ENCODE results near the gene PAPPA. TPM values are rescaled to one million over a fixed set of nuclear protein-coding genes. Genes with fewer than 3 reads are reported as not detected.

The PAPPA gene
- polyA plus RNA-seq, 1 of the 3 experiments (the other 2 are of a cell fraction) = 44.5 TPM

DNA sequence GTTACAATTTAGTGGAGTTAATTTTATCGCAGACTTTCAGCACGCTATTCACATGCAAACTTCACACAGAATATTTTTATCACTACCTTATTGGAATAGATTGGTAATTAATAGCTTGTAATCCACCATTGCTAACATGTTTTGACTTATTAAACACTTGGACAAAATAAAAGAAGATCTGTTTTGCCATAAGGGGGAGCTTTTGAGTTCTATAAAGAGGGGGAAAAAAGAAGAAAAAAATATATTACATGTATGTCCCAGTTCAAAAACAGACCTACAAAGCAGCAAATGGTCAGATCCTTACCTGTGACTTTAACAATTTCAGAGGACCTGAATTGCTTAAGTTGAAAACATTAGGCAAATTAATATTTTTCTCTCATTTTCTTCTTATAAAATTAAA lies 1.2 kb upstream of the PAPPA start (continued):
- TF ChIP-seq SIN3A (IDR thresholded peaks at IDR 0.05; ENCODE audit: borderline replicate concordance, low read depth, low read length) (no peak), FOXM1 (IDR thresholded peaks at IDR 0.05; ENCODE audit: low read depth) (no peak), RAD21 (IDR thresholded peaks at IDR 0.05; ENCODE audit: low read length) (peak; percentile 58), POLR2AphosphoS5 (IDR thresholded peaks at IDR 0.05; ENCODE audit: low read depth, low read length) (no peak)

DNA sequence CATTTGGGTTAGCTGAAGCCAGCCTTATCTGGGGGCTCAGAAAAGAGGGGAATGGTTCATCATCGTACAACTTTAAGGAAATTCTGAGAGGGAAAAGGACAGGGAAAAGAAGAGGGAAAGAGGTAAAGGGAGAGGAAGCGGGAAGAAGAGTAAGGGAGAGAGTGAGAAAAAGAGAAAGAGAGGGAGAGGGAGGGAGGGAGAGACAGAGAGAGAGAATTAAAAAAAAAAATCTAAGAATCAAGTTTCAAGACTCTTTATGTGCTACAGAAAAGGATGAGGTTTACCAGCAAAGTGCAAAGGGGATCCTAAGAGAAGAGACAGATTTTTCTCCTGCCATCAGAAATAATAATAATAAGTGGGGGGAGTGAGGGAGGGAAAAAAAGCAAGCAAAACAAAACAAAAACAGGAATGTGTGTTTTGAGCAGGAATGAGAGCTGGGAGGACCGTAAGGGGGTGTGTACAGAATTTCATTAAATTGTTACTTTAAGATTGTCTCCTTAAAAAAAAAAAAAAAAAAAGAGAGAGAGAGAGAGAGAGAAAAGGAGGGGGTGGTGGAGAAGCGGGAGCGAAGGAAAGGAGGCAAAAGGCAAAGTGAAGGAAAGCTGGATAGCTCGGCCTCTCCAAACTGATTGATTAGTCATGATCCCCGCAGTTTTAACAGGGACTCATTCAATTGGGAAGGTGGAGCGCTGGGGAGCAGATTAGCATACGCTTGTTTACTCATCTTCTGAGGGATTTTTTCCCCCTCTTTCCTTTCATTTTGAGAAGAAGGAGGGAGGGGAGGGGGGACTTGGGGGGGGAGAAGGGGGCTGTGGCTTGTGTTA lies 438 bp upstream of the PAPPA start:
- ChIA-PET CTCF (interaction anchor here (0.6 to 4.1 kb wide), 28 partner anchors 12 to 566 kb away, joined by 3 to 51 read pairs (median 3); no protein-coding TSS in a partner anchor), POLR2A (interaction anchor here (0.6 kb wide), 1 partner anchor 417 kb away, joined by 3 read pairs; no protein-coding TSS in a partner anchor)
- WGBS (ENCODE audit: low lambda C conversion rate) = 24% methylated on average over 9 of the region's 9 CpGs

More for the DNA sequence above, 438 bp upstream of the PAPPA start:
- peaks cover 19 to 36% of the 10 kb centered on the region in 2 experiments for H3K4me1 ChIP-seq (ENCODE audit: control insufficient read depth in 1 of 2, insufficient read depth in 2 of 2, low read depth in 1 of 2, low read length in 1 of 2)
- no peaks in the 10 kb centered on the region for H3K9me3 ChIP-seq
- H3K27ac ChIP-seq (ENCODE audit: low read depth in 2 of 2, low read length in 1 of 2) = peak overlapping the region; percentile 82 to 99; a peak in 3 of 4 replicates
- no peaks in the 10 kb centered on the region for H4K20me1 ChIP-seq (ENCODE audit: insufficient read depth)
- no peak overlapping the region for H2AFZ ChIP-seq (ENCODE audit: low read depth)
- H3K79me2 ChIP-seq (ENCODE audit: insufficient read depth) = peaks cover 42% of the 10 kb centered on the region
- TF ChIP-seq NFIC (IDR thresholded peaks at IDR 0.05; ENCODE audit: borderline replicate concordance) (no peak; the same call in 1 of the 2 replicates), RAD21 (IDR thresholded peaks at IDR 0.05; ENCODE audit: low read length) (no peak), TEAD4 (IDR thresholded peaks at IDR 0.05; ENCODE audit: borderline replicate concordance, insufficient read depth) (no peak), RXRA (IDR thresholded peaks at IDR 0.05; ENCODE audit: borderline replicate concordance, low read depth) (no peak), RFX5 (IDR thresholded peaks at IDR 0.05; ENCODE audit: low read length) (no peak), RCOR1 (IDR thresholded peaks at IDR 0.05; ENCODE audit: low read length) (no peak), GATA2 (CRISPR knock-in tag; IDR thresholded peaks at IDR 0.05) (no peak), EP300 (IDR thresholded peaks at IDR 0.05; ENCODE audit: borderline replicate concordance in 1 of 2, low read depth in 1 of 2, low read length in 1 of 2) (0 out of 4 replicates have a peak, but pooled peaks of 1 of the 2 experiments have one; percentile 10), MXI1 (IDR thresholded peaks at IDR 0.05; ENCODE audit: low read depth, low read length) (no peak), TAF1 (IDR thresholded peaks at IDR 0.05; ENCODE audit: borderline replicate concordance, low read depth, low read length) (0 out of 2 replicates have a peak, but pooled peaks have one; percentile 23), SIN3A (IDR thresholded peaks at IDR 0.05; ENCODE audit: borderline replicate concordance, low read depth, low read length) (0 out of 2 replicates have a peak, but pooled peaks have one; percentile 11), FOSL2 (IDR thresholded peaks at IDR 0.05; ENCODE audit: borderline replicate concordance, low read depth) (no peak)
- TF ChIP-seq, protein P1, sequence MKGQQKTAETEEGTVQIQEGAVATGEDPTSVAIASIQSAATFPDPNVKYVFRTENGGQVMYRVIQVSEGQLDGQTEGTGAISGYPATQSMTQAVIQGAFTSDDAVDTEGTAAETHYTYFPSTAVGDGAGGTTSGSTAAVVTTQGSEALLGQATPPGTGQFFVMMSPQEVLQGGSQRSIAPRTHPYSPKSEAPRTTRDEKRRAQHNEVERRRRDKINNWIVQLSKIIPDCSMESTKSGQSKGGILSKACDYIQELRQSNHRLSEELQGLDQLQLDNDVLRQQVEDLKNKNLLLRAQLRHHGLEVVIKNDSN (IDR thresholded peaks at IDR 0.05; ENCODE audit: borderline replicate concordance, low read depth) = no peak
- TF ChIP-seq, protein P2, sequence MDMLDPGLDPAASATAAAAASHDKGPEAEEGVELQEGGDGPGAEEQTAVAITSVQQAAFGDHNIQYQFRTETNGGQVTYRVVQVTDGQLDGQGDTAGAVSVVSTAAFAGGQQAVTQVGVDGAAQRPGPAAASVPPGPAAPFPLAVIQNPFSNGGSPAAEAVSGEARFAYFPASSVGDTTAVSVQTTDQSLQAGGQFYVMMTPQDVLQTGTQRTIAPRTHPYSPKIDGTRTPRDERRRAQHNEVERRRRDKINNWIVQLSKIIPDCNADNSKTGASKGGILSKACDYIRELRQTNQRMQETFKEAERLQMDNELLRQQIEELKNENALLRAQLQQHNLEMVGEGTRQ (IDR thresholded peaks at IDR 0.05; ENCODE audit: borderline replicate concordance, low read depth, low read length) = no peak
- TF ChIP-seq, protein P3, sequence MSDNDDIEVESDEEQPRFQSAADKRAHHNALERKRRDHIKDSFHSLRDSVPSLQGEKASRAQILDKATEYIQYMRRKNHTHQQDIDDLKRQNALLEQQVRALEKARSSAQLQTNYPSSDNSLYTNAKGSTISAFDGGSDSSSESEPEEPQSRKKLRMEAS (IDR thresholded peaks at IDR 0.05; ENCODE audit: low read depth) = 0 out of 2 replicates have a peak, but pooled peaks have one; percentile 5
- TF ChIP-seq, protein P4, sequence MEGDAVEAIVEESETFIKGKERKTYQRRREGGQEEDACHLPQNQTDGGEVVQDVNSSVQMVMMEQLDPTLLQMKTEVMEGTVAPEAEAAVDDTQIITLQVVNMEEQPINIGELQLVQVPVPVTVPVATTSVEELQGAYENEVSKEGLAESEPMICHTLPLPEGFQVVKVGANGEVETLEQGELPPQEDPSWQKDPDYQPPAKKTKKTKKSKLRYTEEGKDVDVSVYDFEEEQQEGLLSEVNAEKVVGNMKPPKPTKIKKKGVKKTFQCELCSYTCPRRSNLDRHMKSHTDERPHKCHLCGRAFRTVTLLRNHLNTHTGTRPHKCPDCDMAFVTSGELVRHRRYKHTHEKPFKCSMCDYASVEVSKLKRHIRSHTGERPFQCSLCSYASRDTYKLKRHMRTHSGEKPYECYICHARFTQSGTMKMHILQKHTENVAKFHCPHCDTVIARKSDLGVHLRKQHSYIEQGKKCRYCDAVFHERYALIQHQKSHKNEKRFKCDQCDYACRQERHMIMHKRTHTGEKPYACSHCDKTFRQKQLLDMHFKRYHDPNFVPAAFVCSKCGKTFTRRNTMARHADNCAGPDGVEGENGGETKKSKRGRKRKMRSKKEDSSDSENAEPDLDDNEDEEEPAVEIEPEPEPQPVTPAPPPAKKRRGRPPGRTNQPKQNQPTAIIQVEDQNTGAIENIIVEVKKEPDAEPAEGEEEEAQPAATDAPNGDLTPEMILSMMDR (IDR thresholded peaks at IDR 0.05) = no peak
- TF ChIP-seq, protein P5, sequence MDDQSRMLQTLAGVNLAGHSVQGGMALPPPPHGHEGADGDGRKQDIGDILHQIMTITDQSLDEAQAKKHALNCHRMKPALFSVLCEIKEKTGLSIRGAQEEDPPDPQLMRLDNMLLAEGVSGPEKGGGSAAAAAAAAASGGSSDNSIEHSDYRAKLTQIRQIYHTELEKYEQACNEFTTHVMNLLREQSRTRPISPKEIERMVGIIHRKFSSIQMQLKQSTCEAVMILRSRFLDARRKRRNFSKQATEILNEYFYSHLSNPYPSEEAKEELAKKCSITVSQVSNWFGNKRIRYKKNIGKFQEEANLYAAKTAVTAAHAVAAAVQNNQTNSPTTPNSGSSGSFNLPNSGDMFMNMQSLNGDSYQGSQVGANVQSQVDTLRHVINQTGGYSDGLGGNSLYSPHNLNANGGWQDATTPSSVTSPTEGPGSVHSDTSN (IDR thresholded peaks at IDR 0.05) = peak; percentile 62
- TF ChIP-seq, protein P6, sequence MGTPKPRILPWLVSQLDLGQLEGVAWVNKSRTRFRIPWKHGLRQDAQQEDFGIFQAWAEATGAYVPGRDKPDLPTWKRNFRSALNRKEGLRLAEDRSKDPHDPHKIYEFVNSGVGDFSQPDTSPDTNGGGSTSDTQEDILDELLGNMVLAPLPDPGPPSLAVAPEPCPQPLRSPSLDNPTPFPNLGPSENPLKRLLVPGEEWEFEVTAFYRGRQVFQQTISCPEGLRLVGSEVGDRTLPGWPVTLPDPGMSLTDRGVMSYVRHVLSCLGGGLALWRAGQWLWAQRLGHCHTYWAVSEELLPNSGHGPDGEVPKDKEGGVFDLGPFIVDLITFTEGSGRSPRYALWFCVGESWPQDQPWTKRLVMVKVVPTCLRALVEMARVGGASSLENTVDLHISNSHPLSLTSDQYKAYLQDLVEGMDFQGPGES (IDR thresholded peaks at IDR 0.05; ENCODE audit: low read depth, low read length) = no peak
- H3F3A ChIP-seq (replicated peaks; ENCODE audit: insufficient read depth) = peaks cover 57% of the 10 kb centered on the region
- peak overlapping the region; percentile 73 to 75; a peak in 3 of 4 replicates for H3K4me3 ChIP-seq (ENCODE audit: low read depth in 2 of 2, low read length in 1 of 2)
- H3K4me2 ChIP-seq = peak overlapping the region; percentile 80
- peak overlapping the region; percentile 98 for H3K9ac ChIP-seq
- H3K9me2 ChIP-seq = no peaks in the 10 kb centered on the region
- no peaks in the 10 kb centered on the region for H3K27me3 ChIP-seq (ENCODE audit: insufficient read depth)
- peak; percentile 17 for DNase-seq
- H3K36me3 ChIP-seq (replicated peaks in 1 of 2; ENCODE audit: control insufficient read depth in 1 of 2, insufficient read depth in 2 of 2, low read length in 1 of 2) = peaks cover 0 to 9% of the 10 kb centered on the region in 2 experiments
